NCI-H2196 treated with DMSO at 0.1 percent for 48 hours (cell line): ENCODE data around the gene FLYWCH2.
"Not testable (repeated sequence)": the region's sequence is repeated elsewhere in the genome, so short reads cannot be mapped to it uniquely, and the experiment has no call there.

Source experiments
- DNase-seq: peaks from one replicate; lab custom pipeline; 2025; ENCODE audit not compliant: unreplicated experiment; lab: John Stamatoyannopoulos, UW

FLYWCH2 gene

GRCh38 chr16:2912330-2913199 lies 29.6 kb downstream of the FLYWCH2 start:
- DNase-seq = no peak

GRCh38 chr16:2913603-2914002 lies 30.6 kb downstream of the FLYWCH2 start:
- no peak for DNase-seq

GRCh38 chr16:2914233-2914632 lies 31.2 kb downstream of the FLYWCH2 start:
- no peak for DNase-seq

- no peak for DNase-seq
Measured at GRCh38 chr16:2915196-2915929, 32.3 kb downstream of the FLYWCH2 start.

- peak; percentile 60 for DNase-seq
Measured at GRCh38 chr16:2919511-2920255, 36.7 kb downstream of the FLYWCH2 start.

GRCh38 chr16:2923481-2923880 lies 40.5 kb downstream of the FLYWCH2 start:
- DNase-seq = no peak

GRCh38 chr16:2924901-2925755 lies 42.1 kb downstream of the FLYWCH2 start:
- no peak for DNase-seq

- DNase-seq = no peak
Measured at GRCh38 chr16:2925951-2926649, 43.1 kb downstream of the FLYWCH2 start.

- no peak for DNase-seq
Measured at GRCh38 chr16:2926650-2926999, 43.6 kb downstream of the FLYWCH2 start.

- DNase-seq = peak; percentile 75
Measured at GRCh38 chr16:2927010-2927646, 44.1 kb downstream of the FLYWCH2 start.

GRCh38 chr16:2928151-2928550 lies 45.1 kb downstream of the FLYWCH2 start:
- not testable (repeated sequence) for DNase-seq

- DNase-seq = no peak
Measured at GRCh38 chr16:2928796-2929195, 45.8 kb downstream of the FLYWCH2 start.

GRCh38 chr16:2929693-2930092 lies 46.7 kb downstream of the FLYWCH2 start:
- no peak for DNase-seq

GRCh38 chr16:2930236-2930635 lies 47.2 kb downstream of the FLYWCH2 start:
- no peak for DNase-seq

GRCh38 chr16:2931231-2931914 lies 48.4 kb downstream of the FLYWCH2 start:
- DNase-seq = not testable (repeated sequence)

GRCh38 chr16:2933136-2933535 lies 50.1 kb downstream of the FLYWCH2 start:
- no peak for DNase-seq

- DNase-seq = no peak
Measured at GRCh38 chr16:2933701-2934100, 50.7 kb downstream of the FLYWCH2 start.

GRCh38 chr16:2934450-2934849 lies 51.4 kb downstream of the FLYWCH2 start:
- DNase-seq = no peak

GRCh38 chr16:2936436-2937011 lies 53.5 kb downstream of the FLYWCH2 start:
- DNase-seq = no peak
